GM23248 (cell line): ENCODE data around the gene SLC29A2. TPM values are rescaled to one million over a fixed set of nuclear protein-coding genes. Genes with fewer than 3 reads are reported as not detected.

Experiments
- DNase-seq: peaks from one replicate; pipeline ENCODE4 v3.0.0-alpha.2; 2015
- H2AFZ ChIP-seq: fragments of 200-600 bp; sonication (generic); 2 replicates; pipeline ENCODE4 v1.6.1; 2016; ENCODE audit warnings: antibody characterized with exemption
- H3F3A ChIP-seq: fragments of 200-600 bp; sonication (generic); 2 replicates; pipeline ENCODE4 v1.6.1; 2016; ENCODE audit warnings: mild to moderate bottlenecking, antibody characterized with exemption, mixed run types; ENCODE audit not compliant: insufficient read depth
- H3K27ac ChIP-seq: fragments of 200-600 bp; sonication (generic); 2 replicates; pipeline ENCODE4 v1.5.1; 2016; ENCODE audit warnings: mild to moderate bottlenecking
- H3K27me3 ChIP-seq: fragments of 200-600 bp; sonication (generic); replicated peaks from 2 replicates; pipeline ENCODE4 v1.6.1; 2016; ENCODE audit warnings: mild to moderate bottlenecking; ENCODE audit not compliant: insufficient read depth
- H3K36me3 ChIP-seq: fragments of 200-600 bp; sonication (generic); 2 replicates; pipeline ENCODE4 v1.6.1; 2016; ENCODE audit warnings: low read depth, mild to moderate bottlenecking
- H3K4me1 ChIP-seq: fragments of 200-600 bp; sonication (generic); 2 replicates; pipeline ENCODE4 v1.6.1; 2016; ENCODE audit warnings: mild to moderate bottlenecking; ENCODE audit not compliant: insufficient read depth
- H3K4me2 ChIP-seq: fragments of 200-600 bp; sonication (generic); one replicate; pipeline ENCODE4 v1.6.1; 2016; ENCODE audit warnings: mild to moderate bottlenecking; ENCODE audit not compliant: unreplicated experiment
- H3K4me3 ChIP-seq: fragments of 200-600 bp; sonication (generic); 2 replicates; pipeline ENCODE4 v1.5.1; 2016; ENCODE audit warnings: mild to moderate bottlenecking
- H3K79me2 ChIP-seq: fragments of 200-600 bp; sonication (generic); 2 replicates; pipeline ENCODE4 v1.6.1; 2016; ENCODE audit warnings: mild to moderate bottlenecking; ENCODE audit not compliant: insufficient read depth
- H3K9ac ChIP-seq: fragments of 200-600 bp; sonication (generic); 2 replicates; pipeline ENCODE4 v1.6.1; 2016; ENCODE audit warnings: mild to moderate bottlenecking
- H3K9me2 ChIP-seq: fragments of 200-600 bp; sonication (generic); 2 replicates; pipeline ENCODE4 v1.6.1; 2016; ENCODE audit warnings: mixed run types, mild to moderate bottlenecking, moderate library complexity; ENCODE audit not compliant: insufficient read depth
- H3K9me3 ChIP-seq: fragments of 200-600 bp; sonication (generic); one replicate; pipeline ENCODE4 v1.6.1; 2017; ENCODE audit warnings: low read depth
- H4K20me1 ChIP-seq: fragments of 200-600 bp; sonication (generic); 2 replicates; pipeline ENCODE4 v1.6.0; 2016; ENCODE audit not compliant: insufficient read depth
- EZH2 ChIP-seq: fragments of 200-600 bp; sonication (generic); IDR thresholded peaks from 2 replicates; pipeline ENCODE4 v1.6.1; 2018; ENCODE audit warnings: antibody characterized with exemption, mild to moderate bottlenecking; ENCODE audit not compliant: insufficient read depth, poor library complexity, severe bottlenecking
- EZH2phosphoT487 ChIP-seq: fragments of 200-600 bp; sonication (generic); IDR thresholded peaks from 2 replicates; pipeline ENCODE4 v1.6.1; 2018; ENCODE audit warnings: antibody characterized with exemption, moderate library complexity, mild to moderate bottlenecking, low read depth; ENCODE audit not compliant: insufficient read depth
- WGBS, 2 experiments: methylation state at CpG; one replicate each; pipeline ENCODE4 v1.1.6; 2015 to 2017; ENCODE audit warnings: low lambda C conversion rate in 2 of 2, low coverage in 1 of 2; ENCODE audit errors: missing lambda C conversion rate in 2 of 2; 5-methylcytosine and 5-hydroxymethylcytosine counted together
- in situ Hi-C: fragments of 300-500 bp; cut with MboI; formaldehyde crosslinking; loops from 2 replicates; pipeline ENCODE4 v1.15.0; 2020
- polyA plus RNA-seq: library from polyadenylated mRNA; unstranded; fragments of >200 nt; fragmentation: Nextera tagmentation; extraction: Ambion mirVana; gene quantifications from 2 replicates; pipeline ENCODE4 v1.2.1, GENCODE V29; 2016
- total RNA-seq: library from RNA; depleted of rRNA; stranded (reverse); fragments of >200 nt; shearing (Covaris generic); gene quantifications from 2 replicates; pipeline ENCODE4 v1.2.3, GENCODE V29; 2014

Gene SLC29A2
- total and polyA plus RNA-seq, 2 experiments from 2014 or later, result not detected

- Histone ChIP-seq H3K9me2 (no peaks in the 10 kb centered on the region), H3K4me3 (peak overlapping the region; percentile 81), H4K20me1 (no peaks in the 10 kb centered on the region), H3K27ac (peak overlapping the region; percentile 38), H3K4me2 (peak overlapping the region; percentile 85), H3K27me3 (no peaks in the 10 kb centered on the region), H3K9ac (peak overlapping the region; percentile 94), H3K36me3 (no peaks in the 10 kb centered on the region), H3K79me2 (peaks cover 30% of the 10 kb centered on the region), H2AFZ (peak overlapping the region; percentile 93), H3K4me1 (peaks cover 16% of the 10 kb centered on the region; the same call in 1 of the 2 replicates), H3K9me3 (no peaks in the 10 kb centered on the region), H3F3A (peaks cover 21% of the 10 kb centered on the region)
- TF ChIP-seq EZH2phosphoT487, result no peak
- TF ChIP-seq EZH2, result no peak
- DNase-seq, result peak; percentile 51
- 29 to 31% methylated on average over 63 to 66 of the region's 68 CpGs for WGBS, 2 experiments
- in situ Hi-C loops, result no loop called here
These were observed 24.8 kb downstream of the SLC29A2 start for GRCh38 chr11:66346476-66347424.

- H3K4me3 ChIP-seq, result peak overlapping the region; percentile 95
- 2 to 4% methylated on average over 7 of the region's 7 CpGs for WGBS, 2 experiments
- no peaks in the 10 kb centered on the region for H3K36me3 ChIP-seq
- no peaks in the 10 kb centered on the region for H3K27me3 ChIP-seq
- no peaks in the 10 kb centered on the region for H4K20me1 ChIP-seq
- H3K27ac ChIP-seq, result peak overlapping the region; percentile 87
- TF ChIP-seq EZH2phosphoT487 (no peak), EZH2 (no peak)
- H3K9me2 ChIP-seq, result no peaks in the 10 kb centered on the region
- H3K9ac ChIP-seq, result peak overlapping the region; percentile 94
- H2AFZ ChIP-seq, result peak overlapping the region; percentile 96
- H3K9me3 ChIP-seq, result no peaks in the 10 kb centered on the region
- H3K79me2 ChIP-seq, result peaks cover 30% of the 10 kb centered on the region
- H3K4me1 ChIP-seq, result peaks cover 16% of the 10 kb centered on the region; the same call in 1 of the 2 replicates
- DNase-seq, result no peak
- in situ Hi-C loops, result no loop called here
- H3F3A ChIP-seq, result peaks cover 21% of the 10 kb centered on the region
- H3K4me2 ChIP-seq, result peak overlapping the region; percentile 85
These were observed 26.3 kb downstream of the SLC29A2 start for GRCh38 chr11:66345316-66345649.

- peak within 1 kb of the TSS; percentile 92 for H3K4me2 ChIP-seq
- no peaks in the 10 kb centered on the region for H3K27me3 ChIP-seq
- peak within 1 kb of the TSS; percentile 94 for H3K9ac ChIP-seq
- no peaks in the 10 kb centered on the region for H3K9me2 ChIP-seq
- in situ Hi-C loops, result no loop called here
- peak; percentile 98 for DNase-seq
- peaks cover 16% of the 10 kb centered on the region; the same call in 1 of the 2 replicates for H3K4me1 ChIP-seq
- H3K27ac ChIP-seq, result peak within 1 kb of the TSS; percentile 87
- H3K9me3 ChIP-seq, result no peaks in the 10 kb centered on the region
- peak within 1 kb of the TSS; percentile 95 for H3K4me3 ChIP-seq
- TF ChIP-seq EZH2 (no peak), EZH2phosphoT487 (no peak)
- peak within 1 kb of the TSS; percentile 96 for H2AFZ ChIP-seq
- peaks cover 21% of the 10 kb centered on the region for H3F3A ChIP-seq
- H4K20me1 ChIP-seq, result no peaks in the 10 kb centered on the region
- WGBS, 2 experiments, result 1 to 2% methylated on average over 51 to 59 of the region's 59 CpGs
- H3K79me2 ChIP-seq, result peaks cover 30% of the 10 kb centered on the region
- H3K36me3 ChIP-seq, result no peaks in the 10 kb centered on the region
These were observed 26.8 kb downstream of the SLC29A2 start, which contains the start of gene BRMS1 for GRCh38 chr11:66344550-66345315. Gene BRMS1 (minus strand): TSS chr11:66345104. CDS start chr11:66342234, 2,870 bp downstream.

GRCh38 chr11:66343176-66343575 lies 28.4 kb downstream of the SLC29A2 start:
- DNase-seq, result no peak
- Histone ChIP-seq H3K4me1 (peaks cover 14% of the 10 kb centered on the region; the same call in 1 of the 2 replicates), H3K79me2 (peaks cover 30% of the 10 kb centered on the region), H3K27ac (no peak overlapping the region), H3K9ac (0 out of 2 replicates have a peak overlapping the region, but pooled peaks have one; percentile 94), H3K36me3 (no peaks in the 10 kb centered on the region), H3K4me2 (no peak overlapping the region), H3F3A (peaks cover 12% of the 10 kb centered on the region), H3K9me3 (no peaks in the 10 kb centered on the region), H3K9me2 (no peaks in the 10 kb centered on the region), H2AFZ (no peak overlapping the region), H3K27me3 (no peaks in the 10 kb centered on the region), H4K20me1 (no peaks in the 10 kb centered on the region), H3K4me3 (no peak overlapping the region)
- 87 to 88% methylated on average over 8 of the region's 8 CpGs for WGBS, 2 experiments
- in situ Hi-C loops, result no loop called here
- TF ChIP-seq EZH2phosphoT487 (no peak), EZH2 (no peak)
